Spinal cord (tissue), 10 donors: Measurements from ENCODE around the gene GAS6. TPM values are rescaled to one million over a fixed set of nuclear protein-coding genes. Genes with fewer than 3 reads are reported as not detected.
A peak's percentile ranks its signal among the peaks of the same experiment; 100 is the strongest.

Experiments
- DNase-seq, 6 donors: peaks; one replicate each; pipeline versions ENCODE4 v3.0.0 to v3.0.0-alpha.2; 2013 to 2015; ENCODE audit warnings: low spot score in 6 of 6, low read depth in 4 of 6
- H3K27ac ChIP-seq: one replicate; pipeline ENCODE4 v1.5.1; 2013; ENCODE audit warnings: low read depth, low read length, control low read depth
- H3K27me3 ChIP-seq: one replicate; pipeline ENCODE4 v1.6.1; 2013; ENCODE audit warnings: low read length; ENCODE audit not compliant: control insufficient read depth, insufficient read depth
- H3K36me3 ChIP-seq: one replicate; pipeline ENCODE4 v1.6.1; 2013; ENCODE audit warnings: low read length; ENCODE audit not compliant: control insufficient read depth, insufficient read depth
- H3K4me1 ChIP-seq: one replicate; pipeline ENCODE4 v1.6.1; 2013; ENCODE audit warnings: low read length; ENCODE audit not compliant: control insufficient read depth, insufficient read depth
- H3K4me3 ChIP-seq: one replicate; pipeline ENCODE4 v1.5.1; 2013; ENCODE audit warnings: low read depth, low read length, control low read depth
- H3K9me3 ChIP-seq: one replicate; pipeline ENCODE4 v1.6.1; 2013; ENCODE audit warnings: low read length; ENCODE audit not compliant: control insufficient read depth, insufficient read depth
- WGBS: methylation state at CpG from one replicate; pipeline ENCODE4 v1.1.5; 2013; ENCODE audit warnings: missing lambda C conversion rate; ENCODE audit not compliant: insufficient coverage; 5-methylcytosine and 5-hydroxymethylcytosine counted together
- polyA plus RNA-seq, 2 donors: library from polyadenylated mRNA; unstranded; fragments of 120-200 nt; gene quantifications; one replicate each; pipeline ENCODE4 v1.2.1, GENCODE V29; 2013; ENCODE audit not compliant: insufficient read length in 2 of 2
- total RNA-seq, 2 donors: library from RNA; depleted of rRNA in 1 of 2; stranded (reverse); fragments of 120-200 nt in 1 of 2; fragments of >200 nt in 1 of 2; gene quantifications; one replicate each; pipeline versions ENCODE4 v1.2.3 to v1.2.4, GENCODE V29; 2013 to 2014
- donor health status: healthy.

The GAS6 gene
- total and polyA plus RNA-seq, 4 donors, result 41.4 to 81.4 (median 65.2) TPM

DNA sequence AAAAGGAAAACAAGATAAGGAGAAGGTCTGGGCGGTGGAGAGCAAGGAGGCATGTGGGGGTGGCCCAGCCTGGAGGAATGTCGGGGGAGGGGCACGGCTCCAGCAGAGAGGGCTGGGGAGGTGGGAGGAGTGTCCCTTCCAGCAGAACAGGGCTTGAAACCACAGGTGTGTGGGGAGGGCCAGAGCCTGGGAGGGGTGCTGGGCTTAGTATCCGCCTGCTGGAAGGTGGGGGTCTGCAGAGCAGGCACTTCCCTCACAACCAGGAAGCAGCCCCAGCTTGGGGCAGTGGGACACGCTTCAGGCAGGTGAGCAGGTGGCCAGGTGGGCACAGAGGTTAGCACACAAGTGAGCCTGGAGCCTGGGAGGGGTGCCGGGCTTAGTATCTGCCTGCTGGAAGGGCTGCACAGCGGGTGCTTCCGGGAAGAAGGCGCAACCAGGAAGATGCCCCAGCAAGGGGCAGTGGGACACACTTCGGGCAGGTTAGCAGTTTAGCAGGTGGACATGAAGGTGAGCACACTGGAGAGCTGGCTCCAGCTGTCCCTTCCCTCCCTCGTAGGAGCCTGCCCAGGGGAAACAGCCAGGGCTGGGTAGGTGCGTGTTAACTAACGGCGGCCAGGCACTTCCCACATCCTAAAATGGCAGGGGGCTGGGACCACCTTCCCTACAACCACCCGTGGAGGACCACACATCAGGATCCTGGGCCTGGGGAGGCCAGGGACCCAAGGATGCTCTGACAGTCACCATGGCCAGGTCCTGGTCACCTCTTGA, 3.0 kb downstream of the GAS6 start:
- no peak overlapping the region for H3K4me3 ChIP-seq
- WGBS, result 69% methylated on average over 15 of the region's 15 CpGs
- no peaks in the 10 kb centered on the region for H3K9me3 ChIP-seq
- H3K36me3 ChIP-seq, result peaks cover 22% of the 10 kb centered on the region
- DNase-seq, result no peak
- H3K27ac ChIP-seq, result no peak overlapping the region
- H3K27me3 ChIP-seq, result peaks cover 6% of the 10 kb centered on the region
- peaks cover 54% of the 10 kb centered on the region for H3K4me1 ChIP-seq

GRCh38 chr13:113860051-113860664, 3.7 kb downstream of the GAS6 start:
- Histone ChIP-seq H3K4me3 (no peak overlapping the region), H3K4me1 (peaks cover 59% of the 10 kb centered on the region), H3K27ac (no peak overlapping the region), H3K27me3 (peaks cover 4% of the 10 kb centered on the region), H3K9me3 (no peaks in the 10 kb centered on the region), H3K36me3 (peaks cover 22% of the 10 kb centered on the region)
- 60% methylated on average over 12 of the region's 12 CpGs for WGBS
- DNase-seq, result no peak

DNA sequence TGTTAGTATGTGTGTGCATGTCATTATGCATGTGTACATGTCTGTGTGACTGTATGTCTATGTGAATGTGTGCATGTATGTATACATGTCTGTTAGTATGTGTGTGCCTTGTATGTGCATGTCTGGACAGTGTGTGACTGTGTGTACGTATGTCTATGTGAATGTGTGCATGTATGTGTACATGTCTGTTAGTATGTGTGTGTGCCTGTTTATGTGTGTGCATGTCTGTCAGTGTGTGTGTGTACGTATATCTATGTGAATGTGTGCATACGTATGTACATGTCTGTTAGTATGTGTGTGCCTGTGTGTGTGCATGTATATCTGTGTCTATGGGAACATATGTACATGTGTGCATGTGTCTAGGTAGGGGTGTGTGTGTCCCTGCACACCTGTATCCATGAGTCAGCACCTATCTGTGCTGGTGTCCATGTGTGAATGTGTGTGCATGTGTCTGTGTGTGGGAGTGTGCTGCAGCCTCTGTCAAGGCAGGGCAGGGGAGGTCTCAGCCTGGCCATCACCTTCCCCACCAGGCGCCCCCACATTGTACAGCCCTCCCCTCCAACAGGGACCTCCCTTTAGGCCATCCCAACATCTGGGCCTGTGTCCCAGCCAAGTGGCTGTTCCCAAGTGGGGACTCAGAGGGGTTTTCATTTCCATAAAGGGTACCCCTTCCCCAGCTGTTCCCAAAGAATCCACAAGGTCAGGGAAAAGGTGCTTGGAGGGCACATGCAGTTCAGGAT, 4.4 kb downstream of the GAS6 start:
- Histone ChIP-seq H3K36me3 (peaks cover 22% of the 10 kb centered on the region), H3K4me3 (no peak overlapping the region), H3K9me3 (no peaks in the 10 kb centered on the region), H3K27me3 (peaks cover 1% of the 10 kb centered on the region), H3K4me1 (peaks cover 61% of the 10 kb centered on the region), H3K27ac (no peak overlapping the region)
- 100% methylated on average over 4 of the region's 4 CpGs for WGBS
- no peak for DNase-seq

DNA sequence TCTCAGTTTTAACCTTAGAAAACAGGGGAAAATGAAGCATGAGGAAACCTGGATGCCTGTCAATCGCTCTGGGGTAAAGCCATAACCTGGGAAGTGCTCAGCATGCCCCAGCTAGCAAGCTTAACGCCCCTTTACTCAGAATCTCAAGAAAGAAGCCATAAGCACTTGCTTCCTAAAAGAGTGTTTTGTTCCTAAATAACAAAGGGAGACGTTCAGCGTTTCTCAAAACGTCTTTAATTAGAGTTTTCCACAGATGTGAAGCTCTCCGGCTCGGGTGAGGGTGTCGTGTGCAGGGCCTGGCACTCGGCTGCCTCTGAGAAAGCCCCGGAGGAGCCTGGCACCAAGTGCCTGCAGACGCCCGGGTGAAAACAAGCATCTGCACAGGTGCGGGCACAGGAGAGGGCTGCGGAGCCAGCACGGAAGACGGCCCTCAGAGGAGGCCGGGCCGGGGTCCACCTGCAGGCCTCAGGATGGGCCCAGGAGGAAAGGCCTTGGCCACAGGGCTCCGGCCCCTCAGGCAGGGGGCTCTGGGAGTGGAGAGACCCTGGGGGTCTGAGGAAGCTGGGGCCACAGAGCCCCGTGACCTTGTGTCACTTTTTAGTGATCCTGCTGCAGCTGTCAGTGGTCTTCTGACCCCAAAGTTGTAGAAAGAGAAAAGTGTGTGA, 6.2 kb downstream of the GAS6 start:
- H3K4me1 ChIP-seq, result peaks cover 67% of the 10 kb centered on the region
- no peaks in the 10 kb centered on the region for H3K9me3 ChIP-seq
- H3K27ac ChIP-seq, result no peak overlapping the region
- H3K4me3 ChIP-seq, result no peak overlapping the region
- 52% methylated on average over 19 of the region's 20 CpGs for WGBS
- H3K27me3 ChIP-seq, result no peaks in the 10 kb centered on the region
- H3K36me3 ChIP-seq, result peaks cover 31% of the 10 kb centered on the region
- no peak for DNase-seq

- Histone ChIP-seq H3K27ac (no peak overlapping the region), H3K9me3 (no peaks in the 10 kb centered on the region), H3K36me3 (peaks cover 34% of the 10 kb centered on the region), H3K27me3 (no peaks in the 10 kb centered on the region), H3K4me3 (no peak overlapping the region), H3K4me1 (peaks cover 66% of the 10 kb centered on the region)
- WGBS, result 59% methylated on average over 9 of the region's 9 CpGs
- DNase-seq, result no peak
Observed at GRCh38 chr13:113856716-113857065, 7.2 kb downstream of the GAS6 start.

GRCh38 chr13:113855931-113856715, 7.8 kb downstream of the GAS6 start:
- peaks cover 31% of the 10 kb centered on the region for H3K36me3 ChIP-seq
- no peaks in the 10 kb centered on the region for H3K27me3 ChIP-seq
- H3K9me3 ChIP-seq, result no peaks in the 10 kb centered on the region
- H3K27ac ChIP-seq, result no peak overlapping the region
- DNase-seq, result no peak
- WGBS, result 91% methylated on average over 25 of the region's 25 CpGs
- peaks cover 60% of the 10 kb centered on the region for H3K4me1 ChIP-seq
- no peak overlapping the region for H3K4me3 ChIP-seq

GRCh38 chr13:113855012-113855921, 8.6 kb downstream of the GAS6 start:
- Histone ChIP-seq H3K36me3 (peaks cover 24% of the 10 kb centered on the region), H3K27ac (no peak overlapping the region), H3K4me1 (peaks cover 53% of the 10 kb centered on the region), H3K9me3 (no peaks in the 10 kb centered on the region), H3K27me3 (no peaks in the 10 kb centered on the region), H3K4me3 (no peak overlapping the region)
- WGBS, result 68% methylated on average over 33 of the region's 33 CpGs
- no peak for DNase-seq

DNA sequence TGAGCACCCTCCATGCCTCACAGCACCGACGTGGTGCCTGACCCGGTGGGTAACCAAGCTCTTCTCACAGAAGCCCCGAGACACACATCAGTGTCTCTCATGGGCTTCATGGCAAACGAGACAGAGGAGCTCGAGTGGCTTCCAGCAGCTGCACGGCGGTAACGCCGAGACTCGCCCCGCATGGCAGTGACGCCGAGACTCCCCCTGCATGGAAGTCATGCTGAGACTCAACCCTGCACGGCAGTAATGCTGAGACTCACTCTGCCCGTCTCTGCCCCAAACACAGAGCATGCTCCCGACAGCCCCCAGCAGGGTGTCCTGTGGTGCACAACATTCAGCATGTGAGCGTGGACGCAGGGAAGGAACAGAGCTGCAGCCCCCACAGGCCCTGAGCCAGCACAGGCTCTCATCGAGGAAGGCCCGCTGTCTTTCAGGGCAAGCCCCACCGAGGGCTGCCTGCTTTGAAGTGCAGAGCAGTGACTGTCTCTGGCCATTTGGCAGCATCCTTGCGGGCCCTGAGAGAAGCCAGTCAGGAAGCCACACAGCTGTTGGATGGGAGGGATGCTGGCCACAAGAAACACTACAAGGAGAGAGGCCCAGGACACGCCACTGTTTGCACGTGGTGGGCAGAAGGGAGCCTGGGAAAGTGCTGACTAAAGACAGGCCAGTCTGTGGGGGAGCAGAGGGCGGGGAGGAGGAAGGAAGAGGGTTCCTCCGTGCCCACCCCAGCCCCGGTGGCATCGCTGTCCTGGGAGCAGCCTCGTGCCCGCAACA, 9.5 kb downstream of the GAS6 start:
- peak in 2 of 6 donors; percentile 37 to 48 for DNase-seq
- H3K36me3 ChIP-seq, result peaks cover 24% of the 10 kb centered on the region
- no peak overlapping the region for H3K4me3 ChIP-seq
- peaks cover 53% of the 10 kb centered on the region for H3K4me1 ChIP-seq
- WGBS, result 32% methylated on average over 31 of the region's 31 CpGs
- H3K27me3 ChIP-seq, result no peaks in the 10 kb centered on the region
- no peaks in the 10 kb centered on the region for H3K9me3 ChIP-seq
- no peak overlapping the region for H3K27ac ChIP-seq
